ENCODE results near the gene MYH8. TPM values are rescaled to one million over a fixed set of nuclear protein-coding genes. Genes with fewer than 3 reads are reported as not detected.

The MYH8 gene
- total and polyA plus RNA-seq, 2 donors (not counting 1 experiment from before 2014, with no cell fraction given) = not detected

- intact Hi-C loops (cut with micrococcal nuclease) = no loop called here
- H3K36me3 ChIP-seq (replicated peaks in 1 of 2; ENCODE audit: control extremely low read depth in 1 of 2, control insufficient read depth in 1 of 2, extremely low read depth in 1 of 2, insufficient read depth in 2 of 2, low read length in 1 of 2) = no peaks in the 10 kb centered on the region
- Mint-ChIP-seq H3K4me1 (no peaks in the 10 kb centered on the region), H3K27me3 (peaks cover 19% of the 10 kb centered on the region), H3K4me3 (no peak overlapping the region), H3K27ac (no peak overlapping the region), H3K9me3 (ENCODE audit: insufficient read depth) (peaks cover 7% of the 10 kb centered on the region)
- WGBS (ENCODE audit: insufficient coverage) = no CpG with 5 or more reads among the region's 2 CpGs
- no peak overlapping the region for H3K4me3 ChIP-seq (ENCODE audit: control extremely low read depth in 1 of 5, extremely low read depth in 1 of 5, insufficient read depth in 1 of 5, low read depth in 2 of 5, low read length in 4 of 5)
- POLR2A ChIA-PET = no interaction called here
- H3K9ac ChIP-seq (ENCODE audit: low read length) = no peak overlapping the region
- H3K9me3 ChIP-seq (ENCODE audit: control extremely low read depth in 1 of 3, control insufficient read depth in 2 of 3, insufficient read depth in 1 of 3, low read length in 2 of 3) = peaks cover 0 to 2% (median 2%) of the 10 kb centered on the region in 3 donors
- TF ChIP-seq EZH2 (IDR thresholded peaks at IDR 0.05; ENCODE audit: borderline replicate concordance, insufficient read depth, low read depth, low read length, poor library complexity, severe bottlenecking) (no peak), CTCF (IDR thresholded peaks at IDR 0.05) (no peak)
- no peaks in the 10 kb centered on the region for H3K79me2 ChIP-seq (ENCODE audit: control insufficient read depth, insufficient read depth, low read length)
- ATAC-seq (ENCODE audit: low read depth) (no peak), DNase-seq (no peak)
- H4K20me1 ChIP-seq (ENCODE audit: control insufficient read depth, insufficient read depth, low read length, poor library complexity, severe bottlenecking) = no peaks in the 10 kb centered on the region
- H3K4me2 ChIP-seq (replicated peaks; ENCODE audit: low read depth, low read length, poor library complexity, severe bottlenecking) = no peak overlapping the region
- H2AFZ ChIP-seq (ENCODE audit: insufficient read depth, low read depth, low read length, poor library complexity, severe bottlenecking) = no peak overlapping the region
- no peak overlapping the region for H3K27ac ChIP-seq (ENCODE audit: low read length in 2 of 2)
- CTCF ChIA-PET = no interaction called here
- peaks cover 0 to 7% (median 0%) of the 10 kb centered on the region in 4 experiments for H3K27me3 ChIP-seq (replicated peaks in 1 of 4; ENCODE audit: control extremely low read depth in 1 of 4, control insufficient read depth in 3 of 4, insufficient read depth in 4 of 4, low read length in 3 of 4)
- H3K4me1 ChIP-seq (ENCODE audit: control insufficient read depth in 2 of 2, insufficient read depth in 2 of 2, low read length in 2 of 2) = no peaks in the 10 kb centered on the region
Observed at GRCh38 chr17:10428781-10429180, 7.0 kb upstream of the MYH8 start.

GRCh38 chr17:10421211-10421610 lies 539 bp downstream of the MYH8 start:
- Histone ChIP-seq H3K4me2 (replicated peaks; ENCODE audit: low read depth, low read length, poor library complexity, severe bottlenecking) (no peak overlapping the region), H3K9ac (ENCODE audit: low read length) (no peak overlapping the region), H2AFZ (ENCODE audit: insufficient read depth, low read depth, low read length, poor library complexity, severe bottlenecking) (no peak overlapping the region), H3K79me2 (ENCODE audit: control insufficient read depth, insufficient read depth, low read length) (no peaks in the 10 kb centered on the region), H4K20me1 (ENCODE audit: control insufficient read depth, insufficient read depth, low read length, poor library complexity, severe bottlenecking) (no peaks in the 10 kb centered on the region), H3K9me3 (ENCODE audit: control extremely low read depth in 1 of 3, control insufficient read depth in 2 of 3, insufficient read depth in 1 of 3, low read length in 2 of 3) (peaks cover 0 to 1% (median 0%) of the 10 kb centered on the region in 3 donors), H3K27ac (ENCODE audit: low read length in 2 of 2) (no peak overlapping the region), H3K27me3 (replicated peaks in 1 of 4; ENCODE audit: control extremely low read depth in 1 of 4, control insufficient read depth in 3 of 4, insufficient read depth in 4 of 4, low read length in 3 of 4) (no peaks in the 10 kb centered on the region), H3K4me1 (ENCODE audit: control insufficient read depth in 2 of 2, insufficient read depth in 2 of 2, low read length in 2 of 2) (no peaks in the 10 kb centered on the region), H3K4me3 (ENCODE audit: control extremely low read depth in 1 of 5, extremely low read depth in 1 of 5, insufficient read depth in 1 of 5, low read depth in 2 of 5, low read length in 4 of 5) (no peak overlapping the region), H3K36me3 (replicated peaks in 1 of 2; ENCODE audit: control extremely low read depth in 1 of 2, control insufficient read depth in 1 of 2, extremely low read depth in 1 of 2, insufficient read depth in 2 of 2, low read length in 1 of 2) (no peaks in the 10 kb centered on the region)
- no peak for DNase-seq
- Mint-ChIP-seq H3K27ac (no peak overlapping the region), H3K4me3 (no peak overlapping the region), H3K4me1 (no peaks in the 10 kb centered on the region), H3K27me3 (peaks cover 10% of the 10 kb centered on the region), H3K9me3 (ENCODE audit: insufficient read depth) (no peaks in the 10 kb centered on the region)
- ChIA-PET POLR2A (no interaction called here), CTCF (no interaction called here)
- TF ChIP-seq EZH2 (IDR thresholded peaks at IDR 0.05; ENCODE audit: borderline replicate concordance, insufficient read depth, low read depth, low read length, poor library complexity, severe bottlenecking) = no peak
- TF ChIP-seq CTCF (IDR thresholded peaks at IDR 0.05) = no peak
- ATAC-seq (ENCODE audit: low read depth) = no peak
- no CpG with 5 or more reads among the region's 2 CpGs for WGBS (ENCODE audit: insufficient coverage)
- intact Hi-C loops (cut with micrococcal nuclease) = no loop called here

Data from B cell (primary cell).